Limb (tissue), 2 donors: ENCODE results near the gene GTF2F1.
"Not testable (repeated sequence)": the region's sequence is repeated elsewhere in the genome, so short reads cannot be mapped to it uniquely, and the experiment has no call there.

Source experiments
- DNase-seq, 2 donors: peaks; one replicate each; pipeline ENCODE4 v3.0.0-alpha.2; 2016; ENCODE audit errors: extremely low spot score in 2 of 2

GTF2F1 gene

GRCh38 chr19:6387372-6387771 is 5.6 kb downstream of the GTF2F1 start:
- no peak for DNase-seq

- no peak for DNase-seq
Observed at GRCh38 chr19:6384381-6384780, 8.6 kb downstream of the GTF2F1 start.

GRCh38 chr19:6383188-6383587 is 9.8 kb downstream of the GTF2F1 start:
- DNase-seq: no peak

DNA sequence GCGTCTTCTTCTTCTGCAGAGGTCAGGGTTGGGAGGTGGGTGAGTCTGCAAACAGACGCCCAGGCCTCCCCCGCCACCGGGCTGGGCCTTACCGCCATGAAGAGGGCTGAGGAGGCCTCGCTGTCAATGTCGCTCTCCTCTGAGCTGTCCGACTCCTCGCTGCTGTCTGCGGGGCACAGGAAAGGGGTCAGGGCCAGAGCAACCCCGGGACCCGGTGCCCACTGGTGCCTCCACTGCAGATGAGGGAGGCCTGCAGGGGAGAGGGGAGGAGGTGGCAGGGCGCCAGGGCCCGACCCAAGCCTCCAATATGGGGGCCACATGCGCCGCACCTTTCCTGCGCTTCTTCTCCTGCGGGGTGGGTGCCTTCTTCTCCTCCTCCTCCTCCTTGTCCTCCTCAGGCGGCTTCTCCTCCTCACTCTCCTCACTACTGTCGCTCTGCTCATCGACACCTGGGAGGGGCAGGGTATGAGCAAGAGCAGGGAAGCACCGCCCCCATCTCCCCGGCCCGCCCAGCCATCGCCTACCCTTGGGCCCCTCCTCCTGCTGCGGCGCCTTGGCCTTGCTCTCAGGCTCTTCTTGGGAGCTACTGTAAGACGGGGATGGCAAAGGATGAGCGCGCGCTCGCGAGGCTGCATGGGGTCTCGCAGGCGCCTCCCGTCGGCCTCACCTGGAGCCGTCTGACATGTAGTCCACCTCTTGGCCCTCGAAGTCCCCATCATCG is 11.8 kb downstream of the GTF2F1 start:
- DNase-seq: no peak

DNA sequence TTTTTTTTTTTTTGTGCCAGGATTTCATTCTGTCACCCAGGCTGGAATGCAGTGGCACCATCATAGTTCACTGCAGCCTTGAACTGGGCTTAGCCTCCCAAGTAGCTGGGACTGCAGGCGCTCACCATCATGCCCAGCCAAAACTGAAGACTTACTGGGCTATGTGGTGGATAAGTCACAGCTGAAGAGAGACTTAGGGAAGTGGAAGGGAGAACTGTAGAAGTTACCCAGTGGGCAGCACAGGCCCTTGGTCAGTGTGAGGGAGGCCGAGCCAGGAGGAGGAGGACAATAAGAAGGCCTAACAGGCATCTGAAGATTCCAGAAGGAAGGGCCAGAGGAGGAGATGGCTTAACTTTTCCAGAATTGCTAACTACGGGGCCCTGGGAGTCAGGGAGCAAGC is 13.2 kb downstream of the GTF2F1 start:
- no peak for DNase-seq

- DNase-seq: no peak
Observed at GRCh38 chr19:6378486-6378885, 14.5 kb downstream of the GTF2F1 start.

DNA sequence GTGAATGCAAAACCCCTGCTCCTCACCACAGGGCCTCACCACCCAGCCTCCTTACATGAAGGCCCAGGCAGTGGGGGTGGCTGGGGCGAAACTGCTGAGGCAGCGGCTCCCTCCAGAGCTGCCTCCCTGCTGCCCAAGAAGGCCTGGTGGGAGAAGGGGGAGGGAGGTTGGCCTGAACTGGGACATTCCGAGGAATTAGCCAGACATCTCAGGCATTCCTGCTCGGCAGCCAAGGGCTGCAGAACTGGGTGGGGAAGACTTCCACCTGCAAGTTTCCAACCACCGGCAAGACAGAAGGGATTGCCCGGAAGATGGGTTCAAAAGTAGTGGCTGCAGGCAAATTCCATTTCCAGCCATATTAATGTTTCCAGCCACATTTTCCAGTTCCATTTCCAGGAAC is 14.9 kb downstream of the GTF2F1 start:
- DNase-seq: peak; percentile 30 to 52

GRCh38 chr19:6376512-6377190 is 16.3 kb downstream of the GTF2F1 start:
- no peak for DNase-seq

DNA sequence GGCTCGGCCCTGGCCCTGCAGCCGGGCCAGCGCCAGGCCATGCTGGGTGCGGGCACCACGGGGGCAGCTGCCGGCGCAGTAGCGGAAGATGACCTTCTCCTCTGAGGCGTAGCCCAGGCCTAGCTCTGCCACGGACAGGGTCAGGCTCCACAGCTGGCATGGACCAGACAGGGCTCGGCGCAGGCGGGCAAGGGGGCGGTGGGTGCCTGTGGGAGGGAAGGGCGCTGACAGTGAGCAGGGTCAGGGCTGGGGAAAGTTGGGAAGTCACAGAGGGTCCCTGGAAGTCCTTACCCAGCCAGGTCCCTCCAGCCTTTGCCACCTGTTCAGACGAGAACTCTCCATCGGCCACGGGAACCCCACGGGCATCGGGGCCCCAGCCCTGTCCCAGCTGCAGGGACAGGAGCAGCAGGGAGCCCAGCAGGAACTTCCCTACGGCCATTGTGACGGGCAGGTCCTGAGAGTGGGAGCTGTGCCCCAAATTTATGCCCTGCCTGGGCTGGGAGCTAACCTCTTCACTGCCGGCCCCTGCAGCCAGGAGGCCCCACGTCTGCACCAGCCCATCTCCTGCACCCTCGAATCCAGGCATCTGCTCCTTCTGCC is 17.5 kb downstream of the GTF2F1 start, which contains the start of gene PSPN:
Gene PSPN (minus strand): TSS at position 523 of the 600 bp plus-strand sequence. CDS start 84 bp downstream, at position 439.
- no peak for DNase-seq

- DNase-seq: no peak
Observed at GRCh38 chr19:6374711-6375410, 18.1 kb downstream of the GTF2F1 start.

DNA sequence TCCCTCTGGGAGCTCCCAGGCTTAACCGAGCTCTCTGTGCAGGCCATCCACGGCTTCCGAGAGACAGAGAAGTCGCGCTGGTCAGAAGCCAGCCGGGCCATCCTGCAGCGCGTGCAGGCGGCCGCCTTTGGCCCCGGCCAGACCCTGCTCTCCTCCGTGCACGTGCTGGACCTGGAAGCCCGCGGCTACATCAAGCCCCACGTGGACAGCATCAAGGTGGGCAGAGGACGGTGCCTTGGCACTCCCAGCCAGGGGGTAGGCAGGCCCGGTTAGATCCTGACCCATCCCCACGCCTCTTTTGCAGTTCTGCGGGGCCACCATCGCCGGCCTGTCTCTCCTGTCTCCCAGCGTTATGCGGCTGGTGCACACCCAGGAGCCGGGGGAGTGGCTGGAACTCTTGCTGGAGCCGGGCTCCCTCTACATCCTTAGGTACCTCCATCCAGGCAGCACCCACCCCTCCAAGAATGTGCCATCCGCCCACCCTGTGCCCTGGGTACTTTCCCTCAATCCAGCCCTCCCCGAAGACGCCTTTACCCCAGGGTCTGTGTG is 18.7 kb downstream of the GTF2F1 start:
- DNase-seq: no peak

GRCh38 chr19:6373813-6374108 is 19.2 kb downstream of the GTF2F1 start:
- no peak for DNase-seq

- DNase-seq: peak; percentile 99 to 100
Observed at GRCh38 chr19:6373096-6373812, 19.7 kb downstream of the GTF2F1 start.

DNA sequence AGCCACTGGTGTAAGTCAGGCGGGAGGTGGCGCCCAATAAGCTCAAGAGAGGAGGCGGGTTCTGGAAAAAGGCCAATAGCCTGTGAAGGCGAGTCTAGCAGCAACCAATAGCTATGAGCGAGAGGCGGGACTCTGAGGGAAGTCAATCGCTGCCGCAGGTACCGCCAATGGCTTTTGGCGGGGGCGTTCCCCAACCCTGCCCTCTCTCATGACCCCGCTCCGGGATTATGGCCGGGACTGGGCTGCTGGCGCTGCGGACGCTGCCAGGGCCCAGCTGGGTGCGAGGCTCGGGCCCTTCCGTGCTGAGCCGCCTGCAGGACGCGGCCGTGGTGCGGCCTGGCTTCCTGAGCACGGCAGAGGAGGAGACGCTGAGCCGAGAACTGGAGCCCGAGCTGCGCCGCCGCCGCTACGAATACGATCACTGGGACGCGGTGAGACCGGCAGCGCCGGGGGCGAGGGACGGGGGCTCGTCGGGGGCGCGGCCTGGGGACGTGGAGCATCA is 20.3 kb downstream of the GTF2F1 start, which contains the start of gene ALKBH7:
Gene ALKBH7 (plus strand): TSS at position 201 of the 502 bp plus-strand sequence. CDS start 27 bp downstream, at position 228.
- DNase-seq: peak; percentile 96 to 100

DNA sequence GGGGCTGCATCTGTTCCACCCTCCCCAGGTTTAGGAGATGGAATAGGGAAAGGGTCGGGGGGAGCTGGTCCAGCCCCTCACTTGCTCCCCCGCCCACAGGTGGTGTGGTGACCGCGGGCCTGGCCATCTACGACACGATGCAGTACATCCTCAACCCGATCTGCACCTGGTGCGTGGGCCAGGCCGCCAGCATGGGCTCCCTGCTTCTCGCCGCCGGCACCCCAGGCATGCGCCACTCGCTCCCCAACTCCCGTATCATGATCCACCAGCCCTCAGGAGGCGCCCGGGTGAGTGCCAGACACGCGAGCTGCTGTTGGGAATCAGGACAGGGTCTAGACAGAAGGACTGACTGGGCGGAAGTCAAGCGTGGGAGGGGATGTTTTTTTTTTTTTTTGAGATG is 28.6 kb downstream of the GTF2F1 start:
- DNase-seq: no peak

- no peak for DNase-seq
Observed at GRCh38 chr19:6362351-6362801, 30.6 kb downstream of the GTF2F1 start.

DNA sequence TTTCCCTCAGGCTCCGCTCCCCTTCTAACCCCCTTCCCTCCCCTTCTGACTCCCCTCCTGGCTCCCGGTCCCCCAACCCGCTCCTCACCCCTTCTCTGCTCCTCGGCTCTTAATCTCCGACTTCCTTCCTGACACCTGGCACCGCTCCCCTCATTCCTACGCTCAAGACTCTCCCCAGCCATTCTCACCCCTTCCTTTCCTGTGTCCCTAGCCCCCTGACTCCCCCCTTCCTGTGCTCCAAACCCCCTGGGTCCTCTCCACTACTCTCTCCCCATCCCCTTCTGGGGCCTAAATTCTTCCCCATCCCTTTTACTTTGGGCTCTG is 31.0 kb downstream of the GTF2F1 start:
- DNase-seq: peak in 1 of 2 donors; percentile 33

DNA sequence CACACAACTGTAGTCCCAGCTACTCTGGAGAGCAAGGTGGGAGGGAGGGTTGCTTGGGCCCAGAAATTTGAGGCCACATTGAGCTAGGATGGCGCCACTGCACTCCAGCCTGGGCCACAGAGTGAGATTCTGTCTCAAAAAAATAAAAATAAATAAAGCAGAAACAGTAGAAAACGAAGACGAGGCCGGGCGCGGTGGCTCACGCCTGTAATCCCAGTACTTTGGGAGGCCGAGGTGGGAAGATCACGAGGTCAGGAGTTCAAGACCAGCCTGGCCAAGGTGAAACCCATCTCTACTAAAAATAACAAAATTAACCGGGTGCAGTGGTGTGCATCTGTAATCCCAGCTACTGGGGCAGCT is 32.1 kb downstream of the GTF2F1 start:
- DNase-seq: not testable (repeated sequence)

DNA sequence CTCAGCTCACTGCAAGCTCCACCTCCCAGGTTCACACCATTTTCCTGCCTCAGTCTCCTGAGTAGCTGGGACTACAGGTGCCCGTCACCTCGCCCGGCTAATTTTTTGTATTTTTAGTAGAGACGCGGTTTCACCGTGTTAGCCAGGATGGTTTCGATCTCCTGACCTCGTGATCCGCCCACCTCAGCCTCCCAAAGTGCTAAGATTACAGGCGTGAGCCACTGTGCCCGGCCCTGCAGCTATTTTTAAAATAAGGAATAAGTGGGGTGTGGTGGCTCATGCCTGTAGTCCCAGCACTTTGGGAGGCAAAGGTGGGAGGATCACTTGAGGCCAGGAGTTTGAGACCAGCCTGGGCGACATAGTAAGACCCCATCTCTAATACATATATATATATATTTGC is 32.5 kb downstream of the GTF2F1 start:
- DNase-seq: not testable (repeated sequence)

DNA sequence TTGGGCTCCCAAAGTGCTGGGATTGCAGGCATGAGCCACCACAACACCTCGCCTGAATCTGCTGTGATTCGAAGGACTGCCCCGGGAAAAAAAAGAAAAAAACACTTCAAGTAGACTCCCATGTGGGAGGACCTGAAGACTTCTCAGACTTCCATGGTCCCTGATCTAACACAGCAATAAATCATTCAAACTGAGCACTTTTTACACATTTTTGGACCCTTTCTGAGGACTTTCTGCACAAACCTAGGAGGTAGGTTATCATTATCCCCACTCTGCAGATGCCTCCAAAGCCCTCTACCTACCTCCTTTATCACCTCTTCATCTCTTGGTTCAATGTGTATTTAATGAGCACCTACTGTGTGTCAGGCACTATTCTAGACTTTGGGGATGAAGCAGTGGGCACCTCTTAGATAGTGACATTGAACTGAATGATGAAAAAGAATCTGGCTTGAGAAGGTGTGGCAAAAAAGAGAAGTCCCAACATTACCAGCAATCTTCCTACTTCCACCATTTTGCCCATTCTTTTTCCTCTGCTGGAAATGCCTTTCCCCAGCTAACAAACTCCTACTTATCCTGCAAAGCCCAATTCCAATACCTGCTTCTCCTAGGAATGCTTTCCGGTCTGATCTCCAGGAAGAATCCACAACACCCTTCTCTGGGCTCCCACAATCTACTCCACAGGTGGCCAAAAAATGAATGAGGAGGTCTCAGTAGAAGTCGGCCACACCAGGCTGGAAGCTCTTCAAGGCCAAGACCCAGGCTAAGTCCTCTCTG is 33.2 kb downstream of the GTF2F1 start:
- no peak for DNase-seq
